AG08396 (cell line): ENCODE data around the gene RHBDL3.
A peak's percentile ranks its signal among the peaks of the same experiment; 100 is the strongest.
"Not testable (repeated sequence)": the region's sequence is repeated elsewhere in the genome, so short reads cannot be mapped to it uniquely, and the experiment has no call there.

Source experiments
- DNase-seq: peaks from one replicate; pipeline ENCODE4 v3.0.0; 2012; ENCODE audit warnings: low spot score, mixed read lengths

RHBDL3 gene

DNA sequence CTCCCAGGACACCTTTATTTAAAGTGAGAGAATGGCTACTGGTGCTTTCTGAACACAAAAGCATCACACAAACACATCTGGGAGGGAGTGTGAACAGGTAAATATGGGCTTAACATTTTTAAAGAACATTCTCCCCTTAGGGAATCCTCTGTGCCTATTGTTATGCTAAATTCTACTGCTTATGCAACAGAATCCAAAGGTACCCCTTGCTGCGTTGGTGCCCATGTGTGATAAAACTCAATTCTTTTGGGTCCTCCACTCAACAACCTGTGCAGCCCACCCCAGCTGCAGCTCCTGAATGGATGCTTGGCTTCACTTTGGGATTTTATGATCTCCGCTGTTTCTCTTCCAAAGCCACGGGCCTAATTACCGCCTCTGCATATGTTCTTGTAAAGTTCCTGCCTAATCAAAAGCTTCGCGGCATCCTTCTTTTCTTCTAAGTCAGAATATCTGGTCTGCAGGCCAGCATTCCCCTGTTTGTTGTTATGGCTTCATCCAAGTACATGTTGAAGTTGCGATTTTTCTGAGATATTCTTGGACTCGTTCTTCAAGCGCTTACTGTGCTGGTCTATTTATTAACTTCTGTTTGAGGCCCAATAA, 23.9 kb downstream of the RHBDL3 start:
- DNase-seq: no peak

DNA sequence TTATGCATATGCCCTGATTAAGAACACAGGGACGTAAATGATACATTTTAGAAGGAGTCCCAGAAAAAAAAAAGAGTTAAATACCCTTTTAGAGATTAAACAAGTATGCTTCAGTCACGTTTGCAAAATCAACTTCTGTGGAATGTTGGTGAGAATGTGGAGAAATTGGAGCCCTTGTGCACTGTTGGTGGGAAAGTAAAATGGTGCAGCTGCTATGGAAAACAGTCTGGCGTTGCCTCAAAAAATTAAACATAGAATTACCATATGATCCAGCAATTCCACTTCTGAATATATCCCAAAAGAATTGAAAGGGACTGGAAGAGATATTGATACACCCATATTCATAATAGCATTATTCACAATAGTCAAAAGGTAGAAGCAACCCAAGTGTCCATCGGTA, 26.5 kb downstream of the RHBDL3 start:
- DNase-seq: no peak

DNA sequence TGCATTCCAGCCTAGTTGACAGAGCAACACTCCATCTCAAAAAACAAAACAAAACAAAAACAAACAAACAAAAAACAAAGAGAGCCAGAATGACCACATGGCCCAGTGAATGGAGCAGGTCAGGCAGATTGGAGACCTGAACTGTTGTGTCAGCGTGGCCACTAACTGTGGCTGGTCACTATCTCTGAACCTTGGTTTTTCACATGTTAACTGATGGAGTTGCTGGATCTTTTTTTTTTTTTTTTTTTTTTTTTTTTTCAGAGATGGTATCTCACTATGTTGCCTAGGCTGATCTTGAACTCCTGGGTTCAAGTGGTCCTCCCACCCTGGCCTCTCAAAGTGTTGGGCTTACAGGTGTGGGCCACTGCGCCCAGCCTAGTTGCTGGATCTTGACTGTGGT, 31.8 kb downstream of the RHBDL3 start:
- DNase-seq: no peak

DNA sequence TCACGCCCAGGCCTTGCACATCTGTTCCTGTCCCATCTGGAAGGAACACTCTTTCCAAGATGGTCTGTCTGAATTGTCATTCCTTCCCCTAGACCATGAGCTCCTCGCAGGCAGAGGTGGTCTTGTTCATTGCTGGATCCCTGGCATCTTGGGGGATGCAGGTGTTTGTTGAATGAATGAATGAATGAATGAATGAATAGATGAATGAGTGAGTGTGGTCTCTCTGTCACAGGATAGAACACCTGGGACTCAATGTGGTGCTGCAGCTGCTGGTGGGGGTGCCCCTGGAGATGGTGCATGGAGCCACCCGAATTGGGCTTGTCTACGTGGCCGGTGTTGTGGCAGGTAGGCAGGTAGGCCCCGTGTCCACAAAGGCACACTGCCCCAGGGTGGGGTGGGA, 32.2 kb downstream of the RHBDL3 start:
- DNase-seq: no peak

DNA sequence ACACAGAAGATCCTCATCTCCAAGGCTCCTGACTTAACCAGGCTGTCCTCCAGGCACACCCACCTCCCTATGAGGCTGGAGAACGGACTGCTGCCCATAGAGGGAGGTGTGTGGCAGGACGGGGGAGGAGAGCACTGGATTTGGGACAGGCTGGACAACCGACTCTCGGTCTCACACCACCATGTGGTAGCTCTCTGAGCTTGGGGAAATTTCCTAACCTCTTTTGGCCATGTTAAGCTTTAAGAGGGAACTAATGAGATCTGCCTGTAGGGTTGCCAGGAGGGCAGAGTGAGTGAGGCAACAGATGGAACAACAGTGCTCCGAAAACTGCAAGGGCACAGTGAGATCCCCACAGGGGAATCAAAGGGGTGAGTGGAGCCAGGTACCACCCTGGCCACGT, 32.7 kb downstream of the RHBDL3 start:
- DNase-seq: no peak

DNA sequence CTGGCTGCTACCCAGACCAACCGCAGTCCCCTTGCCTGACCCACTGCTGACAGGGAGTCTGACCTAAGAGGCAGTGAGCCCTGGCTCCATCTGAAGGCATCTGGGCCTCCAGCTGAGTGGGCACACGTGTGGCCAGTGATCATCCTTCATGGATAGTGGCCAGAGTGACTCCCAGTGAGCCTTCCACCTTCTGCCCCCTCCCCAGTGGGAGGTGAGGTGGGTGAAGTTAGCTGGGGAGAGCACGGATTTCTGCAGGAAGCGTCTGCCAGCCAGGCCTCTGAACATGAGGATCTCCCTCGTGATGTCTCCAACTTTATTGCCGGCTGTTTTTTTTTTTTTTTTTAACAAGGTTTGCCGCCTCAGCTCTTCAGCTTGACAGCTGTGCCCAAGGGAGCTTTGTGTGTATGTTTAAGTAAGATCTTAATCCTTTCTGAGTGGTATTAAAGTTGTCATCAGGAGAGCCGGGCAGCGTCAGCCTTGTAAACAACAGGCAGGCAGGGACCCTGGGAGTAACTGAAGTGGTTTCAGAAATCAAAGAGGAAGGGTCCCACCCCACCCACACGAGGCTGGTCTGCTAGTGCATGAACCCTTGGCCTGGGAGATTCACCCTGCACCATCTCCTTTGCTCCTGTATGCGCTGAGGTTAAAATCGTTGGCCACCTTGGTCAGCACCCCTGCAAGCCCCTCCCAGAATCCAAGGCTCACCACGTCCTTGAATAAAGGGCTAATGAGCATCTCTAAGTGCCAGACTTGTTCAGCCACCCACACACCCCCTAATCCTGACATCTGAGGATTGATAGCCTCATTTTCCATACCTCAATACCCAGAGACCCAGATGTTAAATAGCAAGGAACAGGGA, 33.3 kb downstream of the RHBDL3 start:
- no peak for DNase-seq

DNA sequence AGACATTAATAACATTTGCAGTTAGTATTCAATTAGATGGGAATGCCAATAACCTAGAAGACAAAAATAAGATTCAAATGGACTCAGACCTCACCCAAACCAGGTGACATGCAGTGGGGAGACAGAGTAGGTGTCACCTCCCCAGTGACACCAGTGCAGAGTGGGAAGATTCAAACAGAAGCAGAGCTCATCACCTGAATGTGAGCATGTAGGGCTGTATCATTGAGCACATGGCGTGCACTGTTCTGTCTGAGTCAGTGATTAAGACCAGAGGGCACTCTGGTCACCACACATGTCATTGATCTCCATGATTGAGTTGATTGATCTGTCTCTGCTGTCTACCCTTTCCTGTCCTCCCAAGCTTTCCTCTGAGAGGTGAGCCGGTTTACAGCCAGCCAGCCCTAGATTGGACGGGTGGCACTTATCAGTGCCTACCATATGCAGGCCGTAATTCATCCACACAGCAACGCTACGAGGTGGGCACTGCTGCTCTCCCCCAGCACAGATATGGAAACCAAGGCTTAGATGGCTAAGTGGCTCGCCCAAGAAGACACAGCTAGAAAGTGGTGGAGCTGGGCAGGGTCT, 34.0 kb downstream of the RHBDL3 start:
- DNase-seq: no peak

DNA sequence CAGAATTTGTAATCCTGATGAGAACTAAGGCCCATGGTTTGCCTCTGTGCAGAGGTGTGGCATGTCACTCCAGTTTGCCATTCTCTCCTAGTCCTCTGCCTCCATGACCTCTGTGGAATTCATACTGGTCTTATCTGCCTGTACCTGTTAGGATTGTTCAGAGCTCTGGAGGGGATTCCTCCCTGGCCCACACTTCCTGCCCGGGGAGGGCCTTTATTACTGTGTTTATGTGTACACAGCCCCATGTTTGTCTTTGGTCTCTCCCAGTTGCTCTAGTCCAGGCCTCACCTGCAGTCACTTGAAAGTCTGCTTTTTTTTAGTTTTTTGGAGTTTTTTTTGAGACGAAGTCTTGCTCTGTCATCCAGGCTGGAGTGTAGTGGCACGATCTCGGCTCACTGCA, 36.4 kb downstream of the RHBDL3 start:
- DNase-seq: no peak

DNA sequence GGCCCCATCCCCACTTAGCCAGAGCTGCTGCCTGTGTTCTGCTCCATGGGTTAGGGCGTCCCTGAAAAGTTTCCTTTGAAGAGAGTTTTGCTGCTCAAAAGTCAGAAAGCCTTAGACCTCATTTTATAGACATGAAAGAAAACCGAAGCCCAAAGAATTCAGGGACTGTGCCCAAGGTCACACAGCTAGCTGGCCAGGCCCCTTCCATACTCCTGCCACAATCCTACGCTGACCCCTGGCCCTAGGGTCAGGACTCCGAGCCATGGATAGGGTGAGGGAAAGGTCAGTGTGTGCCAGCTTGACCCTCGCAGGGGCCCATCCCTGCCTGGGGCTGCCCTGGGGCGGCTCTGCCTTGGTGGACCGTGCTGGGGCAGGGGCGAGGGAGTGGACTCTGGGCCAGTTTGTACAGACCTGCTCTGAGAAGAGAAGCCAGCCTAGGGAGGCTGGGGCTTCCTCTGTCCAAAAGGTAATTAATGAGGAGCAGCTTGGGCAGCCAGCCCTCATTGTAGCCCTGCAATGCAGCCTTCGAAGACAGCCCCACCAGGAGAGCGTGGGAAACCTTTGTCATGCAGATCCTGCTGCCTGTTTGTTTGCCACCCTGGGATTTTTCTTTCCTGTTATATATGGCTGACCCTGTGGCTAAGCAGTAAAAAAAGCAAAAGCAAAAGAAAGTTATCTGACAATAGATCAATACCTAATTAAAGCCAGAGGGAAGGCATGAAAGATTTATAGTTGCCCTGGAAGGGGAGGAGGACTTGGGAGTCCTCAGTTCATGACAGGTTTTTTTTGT, 37.4 kb downstream of the RHBDL3 start:
- DNase-seq: no peak

DNA sequence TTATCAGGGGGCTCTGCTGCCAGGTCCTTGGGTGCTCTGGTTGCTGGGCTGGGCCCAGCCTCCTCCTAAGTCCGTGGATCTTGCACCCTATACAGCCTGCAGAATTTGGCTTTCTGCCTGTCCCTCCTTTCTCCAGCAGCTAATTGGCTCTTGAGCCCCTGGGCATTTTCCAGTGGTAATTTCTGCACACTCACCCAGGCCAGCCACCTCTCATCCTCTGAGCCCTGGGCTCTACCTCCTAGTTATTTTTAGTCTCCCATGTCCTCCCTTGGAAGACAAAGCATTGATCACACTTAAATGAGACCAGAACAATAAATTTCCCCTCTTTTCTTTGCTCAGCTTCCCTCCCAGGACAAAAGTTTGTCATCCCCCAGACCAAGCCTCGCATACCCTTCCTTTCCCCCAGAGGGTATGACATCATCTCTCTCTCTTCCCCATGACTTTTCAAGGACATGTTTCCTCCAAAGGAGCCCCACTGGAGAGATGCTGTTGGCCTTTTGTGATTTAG, 38.2 kb downstream of the RHBDL3 start:
- DNase-seq: no peak

DNA sequence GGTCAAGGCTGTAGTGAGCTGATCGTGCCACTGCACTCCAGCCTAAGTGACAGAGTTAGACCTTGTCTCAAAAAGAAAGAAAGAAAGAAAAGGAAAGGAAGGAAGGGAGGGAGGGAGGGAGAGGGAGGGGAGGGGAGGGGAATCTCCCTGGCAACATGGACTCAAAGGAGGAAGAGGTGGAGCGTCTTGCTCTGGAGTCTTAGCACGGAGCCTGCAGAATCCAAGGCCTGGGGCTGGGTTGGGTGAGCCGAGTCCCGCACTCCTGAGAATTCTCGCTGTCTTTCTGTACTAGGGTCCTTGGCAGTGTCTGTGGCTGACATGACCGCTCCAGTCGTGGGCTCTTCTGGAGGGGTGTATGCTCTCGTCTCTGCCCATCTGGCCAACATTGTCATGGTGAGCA, 39.4 kb downstream of the RHBDL3 start:
- DNase-seq: no peak

DNA sequence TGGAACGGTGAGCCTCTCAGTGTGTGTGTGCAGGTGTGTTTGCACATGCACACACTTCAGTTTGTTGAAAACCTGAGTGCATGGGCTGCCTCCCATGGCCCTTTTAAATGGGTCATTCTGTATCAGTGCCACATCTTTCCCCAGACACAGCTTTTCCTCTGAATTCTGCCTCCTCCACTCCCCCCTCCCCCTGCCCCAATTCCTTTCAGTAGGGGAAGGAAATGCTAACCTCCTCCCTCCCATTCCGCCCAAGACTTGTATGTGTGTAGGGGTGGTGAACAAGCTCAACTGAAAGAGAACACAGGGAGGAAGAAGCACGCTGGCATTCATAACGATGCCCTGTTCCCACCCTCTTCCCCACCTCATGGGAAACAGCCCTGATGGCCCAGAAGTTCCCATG, 42.0 kb downstream of the RHBDL3 start:
- DNase-seq: no peak

DNA sequence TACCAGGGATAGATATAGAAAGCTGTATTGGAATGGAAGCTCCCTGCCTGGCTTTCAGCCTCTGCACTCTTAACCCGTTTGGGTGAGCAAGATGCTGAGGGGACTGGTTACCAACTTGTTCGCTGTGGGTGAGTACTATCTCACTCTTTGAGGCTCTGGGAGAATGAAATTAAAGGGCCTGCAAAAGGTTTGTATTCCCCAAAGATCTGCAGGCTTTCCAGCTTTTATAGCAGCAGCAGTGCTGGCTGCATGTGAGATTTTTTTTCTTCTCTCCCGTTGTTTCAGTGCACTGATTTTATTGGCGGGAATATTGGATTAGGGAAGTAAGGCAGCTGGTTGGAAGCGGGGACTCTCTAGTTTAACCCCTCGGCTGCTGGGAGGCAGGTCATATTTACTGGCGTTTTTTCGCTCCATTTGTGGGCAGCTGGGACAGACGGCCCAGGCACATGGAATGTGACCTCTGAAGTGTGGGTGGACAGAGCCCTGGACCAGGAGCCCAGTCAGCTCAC, 45.5 kb downstream of the RHBDL3 start:
- no peak for DNase-seq

DNA sequence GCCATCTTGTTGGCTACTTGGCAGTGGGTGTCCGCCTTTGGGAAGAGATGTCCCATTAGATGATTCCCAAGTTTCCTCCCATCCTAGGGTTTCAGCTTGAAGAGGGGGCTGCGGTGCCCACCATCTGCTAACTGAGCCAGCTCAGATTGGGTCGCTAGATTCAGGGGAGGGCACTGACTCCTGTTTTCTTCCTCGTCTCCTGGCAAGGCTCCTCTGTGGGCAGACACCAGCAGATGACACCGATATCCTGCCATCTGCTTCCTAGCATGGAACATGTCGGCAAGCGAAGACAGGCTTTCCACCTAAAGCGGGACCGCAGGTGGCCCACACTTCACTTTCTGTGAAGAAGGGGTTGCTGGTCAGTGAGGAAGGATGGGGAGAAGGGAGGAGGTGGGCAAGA, 49.0 kb downstream of the RHBDL3 start:
- no peak for DNase-seq

DNA sequence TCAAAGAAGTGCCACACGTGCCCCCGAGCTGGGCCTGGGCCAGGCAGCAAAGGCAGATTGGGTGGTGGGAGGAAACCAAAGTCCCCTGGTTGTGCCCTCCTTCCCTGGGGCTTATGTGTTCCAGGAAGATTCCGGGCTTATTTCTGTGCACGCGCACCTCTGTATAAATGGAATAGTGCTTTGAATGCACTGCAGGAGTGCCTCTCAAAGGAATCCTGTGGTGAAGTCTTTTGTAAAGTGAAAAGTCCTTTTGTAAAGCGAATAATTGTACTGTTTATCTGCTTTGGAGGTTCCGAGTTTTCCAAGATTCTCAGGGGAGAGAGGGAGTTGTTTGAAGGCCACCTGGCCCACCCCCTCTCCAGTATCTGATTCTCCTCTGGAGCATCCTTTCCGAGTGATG, 49.5 kb downstream of the RHBDL3 start:
- DNase-seq: no peak

DNA sequence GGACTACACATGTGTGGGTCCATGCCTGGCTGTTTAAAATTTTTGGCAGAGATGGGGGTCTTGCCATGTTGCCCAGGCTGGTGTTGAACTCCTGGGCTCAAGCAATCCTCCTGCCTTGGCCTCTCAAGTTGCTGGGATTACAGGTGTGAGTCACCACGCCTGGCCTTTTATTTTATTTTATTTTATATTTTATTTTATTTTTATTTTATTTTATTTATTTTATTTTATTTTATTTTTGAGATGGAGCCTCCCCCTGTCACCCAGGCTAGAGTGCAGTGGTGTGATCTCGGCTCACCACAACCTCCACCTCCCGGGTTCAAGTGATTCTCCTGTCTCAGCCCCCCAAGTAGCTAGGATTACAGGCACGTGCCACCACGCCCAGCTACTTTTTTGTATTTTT, 51.0 kb downstream of the RHBDL3 start:
- not testable (repeated sequence) for DNase-seq

DNA sequence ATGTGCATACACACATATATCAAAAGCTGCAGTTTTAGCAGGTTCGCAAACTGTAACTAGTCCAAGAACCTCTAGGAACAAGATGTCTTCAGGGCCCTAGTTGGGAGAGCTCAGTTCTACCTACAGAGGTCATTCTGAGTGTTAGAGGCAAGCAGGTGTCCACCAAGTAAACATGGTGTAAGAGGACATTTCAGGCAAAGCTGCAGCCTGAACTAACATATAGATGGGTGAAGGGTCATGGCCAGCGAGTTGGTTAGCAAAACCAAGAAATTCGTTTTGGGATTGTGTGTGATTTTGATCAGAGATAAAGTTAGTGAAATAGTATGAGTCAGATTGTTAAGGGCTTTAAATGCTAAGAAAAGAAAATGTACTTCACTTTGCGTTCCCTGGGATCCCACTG, 51.7 kb downstream of the RHBDL3 start:
- DNase-seq: no peak

DNA sequence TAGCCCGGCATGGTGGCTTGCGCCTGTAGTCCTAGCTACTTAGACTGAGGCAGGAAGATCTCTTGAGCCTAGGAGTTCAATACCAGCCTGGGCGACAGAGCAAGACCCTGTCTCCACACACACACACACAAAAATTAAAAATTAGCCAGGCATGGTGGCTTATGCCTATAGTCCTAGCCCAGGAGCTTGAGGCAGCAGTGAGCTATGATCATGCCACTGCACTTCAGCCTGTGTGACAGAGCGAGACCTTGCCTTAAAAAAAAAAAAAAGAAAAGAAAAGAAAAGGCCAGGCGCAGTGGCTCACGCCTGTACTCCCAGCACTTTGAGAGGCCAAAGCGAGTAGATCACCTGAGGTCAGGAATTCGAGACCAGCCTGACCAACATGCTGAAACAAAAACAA, 52.4 kb downstream of the RHBDL3 start:
- no peak for DNase-seq

DNA sequence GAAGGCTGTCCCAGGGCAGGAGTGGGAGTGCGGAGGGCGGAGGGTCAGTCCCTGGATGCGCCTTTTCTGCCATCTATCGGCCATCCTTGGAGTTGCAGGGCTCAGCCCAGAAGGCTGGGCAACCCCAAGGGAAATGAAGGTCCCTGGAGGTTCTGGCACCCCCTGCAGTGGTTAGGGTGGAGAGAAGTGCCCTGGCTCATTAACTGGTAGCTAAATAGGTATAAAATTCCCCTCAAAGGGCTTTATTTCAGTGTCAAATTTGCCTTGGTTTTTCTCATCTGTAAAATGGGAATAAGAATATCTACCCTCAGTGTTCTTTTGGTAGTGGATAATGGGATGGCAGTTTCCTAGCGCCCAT, 53.9 kb downstream of the RHBDL3 start:
- peak; percentile 89 for DNase-seq

DNA sequence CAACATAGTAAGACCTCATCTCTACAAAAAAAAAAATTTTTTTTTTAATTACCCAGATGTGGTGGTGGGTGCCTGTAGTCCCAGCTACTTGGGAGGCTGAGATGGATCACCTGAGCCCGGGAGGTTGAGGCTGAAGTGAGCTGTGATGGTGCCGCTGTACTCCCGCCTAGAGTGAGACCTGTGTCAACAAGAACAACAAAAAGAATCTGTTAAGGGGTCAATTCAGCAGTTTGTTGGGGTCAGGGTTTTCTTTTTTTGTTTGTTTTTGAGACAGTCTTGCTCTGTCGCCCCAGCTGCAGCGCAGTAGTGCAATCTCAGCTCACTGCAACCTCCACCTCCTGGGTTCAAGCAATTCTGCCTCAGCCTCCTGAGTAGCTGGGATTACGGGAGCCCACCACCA, 54.4 kb downstream of the RHBDL3 start:
- DNase-seq: not testable (repeated sequence)

DNA sequence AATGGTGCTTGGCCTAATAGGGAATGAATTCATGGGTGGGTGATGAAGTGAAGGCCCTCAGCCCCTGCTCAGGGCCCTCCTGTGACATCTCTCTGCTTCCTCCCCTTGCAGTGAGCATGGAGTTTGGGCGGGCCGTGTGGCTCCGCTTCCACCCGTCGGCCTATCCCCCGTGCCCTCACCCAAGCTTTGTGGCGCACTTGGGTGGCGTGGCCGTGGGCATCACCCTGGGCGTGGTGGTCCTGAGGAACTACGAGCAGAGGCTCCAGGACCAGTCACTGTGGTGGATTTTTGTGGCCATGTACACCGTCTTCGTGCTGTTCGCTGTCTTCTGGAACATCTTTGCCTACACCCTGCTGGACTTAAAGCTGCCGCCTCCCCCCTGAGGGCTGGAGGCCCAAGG, 55.2 kb downstream of the RHBDL3 start:
- no peak for DNase-seq

DNA sequence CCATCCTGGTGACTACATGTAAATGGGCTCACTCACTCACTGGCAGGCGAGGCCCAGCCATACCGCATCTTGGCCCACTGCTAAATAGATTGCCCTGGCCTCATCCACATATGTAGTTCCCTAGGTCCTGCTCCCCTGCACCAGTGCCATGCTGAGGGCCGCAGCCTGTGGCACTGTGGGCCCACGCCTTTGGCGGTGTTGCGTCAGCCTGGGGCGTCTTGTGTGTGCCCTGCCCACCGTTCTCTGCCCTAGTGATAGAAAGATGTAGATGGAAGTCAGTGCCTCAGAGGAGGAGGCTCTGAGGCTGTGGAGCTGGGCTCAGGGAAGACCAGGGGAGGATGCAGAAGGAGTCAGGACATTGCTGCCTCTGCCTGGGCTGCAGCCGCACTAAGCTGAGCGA, 57.4 kb downstream of the RHBDL3 start:
- no peak for DNase-seq
